ENCODE measurements around the gene MUTYH.
"Not testable (repeated sequence)": the region's sequence is repeated elsewhere in the genome, so short reads cannot be mapped to it uniquely, and the experiment has no call there.

MUTYH gene

GRCh38 chr1:45321444-45321843 lies 18.8 kb downstream of the MUTYH start:
- DNase-seq (ENCODE audit: low read depth), result no peak

GRCh38 chr1:45319761-45320160 lies 20.5 kb downstream of the MUTYH start:
- no peak for DNase-seq (ENCODE audit: low read depth)

- DNase-seq (ENCODE audit: low read depth), result no peak
Observed at GRCh38 chr1:45317166-45317565, 23.1 kb downstream of the MUTYH start.

- no peak for DNase-seq (ENCODE audit: low read depth)
Observed at GRCh38 chr1:45314266-45314665, 26.0 kb downstream of the MUTYH start.

- DNase-seq (ENCODE audit: low read depth), result no peak
Observed at GRCh38 chr1:45306905-45307304, 33.3 kb downstream of the MUTYH start.

- DNase-seq (ENCODE audit: low read depth), result no peak
Observed at GRCh38 chr1:45306319-45306718, 33.9 kb downstream of the MUTYH start.

GRCh38 chr1:45305231-45305630 lies 35.0 kb downstream of the MUTYH start:
- no peak for DNase-seq (ENCODE audit: low read depth)

- DNase-seq (ENCODE audit: low read depth), result no peak
Observed at GRCh38 chr1:45304311-45305081, 35.7 kb downstream of the MUTYH start.

- peak; percentile 95 for DNase-seq (ENCODE audit: low read depth)
Observed at GRCh38 chr1:45303520-45304310, 36.5 kb downstream of the MUTYH start.

- DNase-seq (ENCODE audit: low read depth), result no peak
Observed at GRCh38 chr1:45302505-45303150, 37.6 kb downstream of the MUTYH start.

- DNase-seq (ENCODE audit: low read depth), result no peak
Observed at GRCh38 chr1:45300669-45300997, 39.6 kb downstream of the MUTYH start.

GRCh38 chr1:45299981-45300668 lies 40.1 kb downstream of the MUTYH start:
- DNase-seq (ENCODE audit: low read depth), result peak; percentile 56

GRCh38 chr1:45299296-45299695 lies 40.9 kb downstream of the MUTYH start:
- DNase-seq (ENCODE audit: low read depth), result no peak

- DNase-seq (ENCODE audit: low read depth), result no peak
Observed at GRCh38 chr1:45297666-45298356, 42.4 kb downstream of the MUTYH start.

- DNase-seq (ENCODE audit: low read depth), result no peak
Observed at GRCh38 chr1:45291716-45292115, 48.5 kb downstream of the MUTYH start.

GRCh38 chr1:45291002-45291401 lies 49.2 kb downstream of the MUTYH start:
- DNase-seq (ENCODE audit: low read depth), result not testable (repeated sequence)

- not testable (repeated sequence) for DNase-seq (ENCODE audit: low read depth)
Observed at GRCh38 chr1:45286521-45286920, 53.7 kb downstream of the MUTYH start.

GRCh38 chr1:45284858-45285257 lies 55.4 kb downstream of the MUTYH start:
- not testable (repeated sequence) for DNase-seq (ENCODE audit: low read depth)

GRCh38 chr1:45282351-45282750 lies 57.9 kb downstream of the MUTYH start:
- DNase-seq (ENCODE audit: low read depth), result no peak
